Measurements from ENCODE around the gene HAO2.

The HAO2 gene

GRCh38 chr1:119396982-119397381 lies 28.4 kb downstream of the HAO2 start:
- no peaks in the 10 kb centered on the region for H3K9me3 ChIP-seq (replicated peaks in 1 of 2; ENCODE audit: control insufficient read depth in 2 of 2, insufficient read depth in 1 of 2, low read depth in 1 of 2, low read length in 2 of 2)
- H3K4me3 ChIP-seq (ENCODE audit: low read length in 2 of 2): no peak overlapping the region
- H3K4me2 ChIP-seq (ENCODE audit: insufficient read depth, low read length, poor library complexity, severe bottlenecking): no peak overlapping the region
- no peaks in the 10 kb centered on the region for H3K27me3 ChIP-seq (ENCODE audit: control insufficient read depth in 3 of 3, insufficient read depth in 3 of 3, low read depth in 1 of 3, low read length in 3 of 3)
- H2BK15ac ChIP-seq (ENCODE audit: low read length): no peak overlapping the region
- H2BK12ac ChIP-seq (ENCODE audit: low read length): no peak overlapping the region
- H3K18ac ChIP-seq (ENCODE audit: low read length): no peak overlapping the region
- no peak overlapping the region for H3K27ac ChIP-seq (replicated peaks; ENCODE audit: low read length)
- no peaks in the 10 kb centered on the region for H3K79me1 ChIP-seq (ENCODE audit: low read depth, low read length)
- no peak overlapping the region for H2AK5ac ChIP-seq (ENCODE audit: low read depth, low read length)
- no peak overlapping the region for H3K9ac ChIP-seq (ENCODE audit: low read depth, low read length, poor library complexity)
- no peaks in the 10 kb centered on the region for H3K4me1 ChIP-seq (ENCODE audit: control insufficient read depth in 2 of 2, insufficient read depth in 1 of 2, low read depth in 1 of 2, low read length in 2 of 2)
- H3K23ac ChIP-seq (ENCODE audit: low read depth, low read length, poor library complexity): no peak overlapping the region
- H3K36me3 ChIP-seq (replicated peaks in 1 of 2; ENCODE audit: control insufficient read depth in 2 of 2, insufficient read depth in 2 of 2, low read length in 2 of 2): no peaks in the 10 kb centered on the region
- DNase-seq (ENCODE audit: low spot score): no peak
- no peak overlapping the region for H2BK120ac ChIP-seq (ENCODE audit: low read depth, low read length)
- no peak overlapping the region for H2BK5ac ChIP-seq (ENCODE audit: low read length)
- no peak overlapping the region for H3K4ac ChIP-seq (ENCODE audit: low read length)
- H4K91ac ChIP-seq (ENCODE audit: low read depth, low read length, poor library complexity): no peak overlapping the region
- H2AFZ ChIP-seq (ENCODE audit: low read length): no peak overlapping the region
- H4K8ac ChIP-seq (ENCODE audit: low read depth, low read length): no peak overlapping the region
- H3K14ac ChIP-seq (ENCODE audit: low read length): no peak overlapping the region

- H3K9ac ChIP-seq (ENCODE audit: low read depth, low read length, poor library complexity): no peak overlapping the region
- H3K27ac ChIP-seq (replicated peaks; ENCODE audit: low read length): no peak overlapping the region
- DNase-seq (ENCODE audit: low spot score): no peak
- H2BK15ac ChIP-seq (ENCODE audit: low read length): no peak overlapping the region
- H2BK120ac ChIP-seq (ENCODE audit: low read depth, low read length): no peak overlapping the region
- no peak overlapping the region for H3K4ac ChIP-seq (ENCODE audit: low read length)
- no peak overlapping the region for H2AK5ac ChIP-seq (ENCODE audit: low read depth, low read length)
- no peak overlapping the region for H3K23ac ChIP-seq (ENCODE audit: low read depth, low read length, poor library complexity)
- no peak overlapping the region for H2AFZ ChIP-seq (ENCODE audit: low read length)
- no peak overlapping the region for H2BK12ac ChIP-seq (ENCODE audit: low read length)
- H3K79me1 ChIP-seq (ENCODE audit: low read depth, low read length): no peaks in the 10 kb centered on the region
- H3K14ac ChIP-seq (ENCODE audit: low read length): no peak overlapping the region
- WGBS, 2 donors (ENCODE audit: extremely low coverage in 2 of 2, insufficient read length in 2 of 2, insufficient replicate concordance in 1 of 2): no CpG with 5 or more reads among the region's 3 CpGs
- H4K91ac ChIP-seq (ENCODE audit: low read depth, low read length, poor library complexity): no peak overlapping the region
- no peak overlapping the region for H3K18ac ChIP-seq (ENCODE audit: low read length)
- no peak overlapping the region for H2BK5ac ChIP-seq (ENCODE audit: low read length)
- no peaks in the 10 kb centered on the region for H3K4me1 ChIP-seq (ENCODE audit: control insufficient read depth in 2 of 2, insufficient read depth in 1 of 2, low read depth in 1 of 2, low read length in 2 of 2)
- no peaks in the 10 kb centered on the region for H3K27me3 ChIP-seq (ENCODE audit: control insufficient read depth in 3 of 3, insufficient read depth in 3 of 3, low read depth in 1 of 3, low read length in 3 of 3)
- H3K36me3 ChIP-seq (replicated peaks in 1 of 2; ENCODE audit: control insufficient read depth in 2 of 2, insufficient read depth in 2 of 2, low read length in 2 of 2): no peaks in the 10 kb centered on the region
- no peak overlapping the region for H4K8ac ChIP-seq (ENCODE audit: low read depth, low read length)
- no peaks in the 10 kb centered on the region for H3K9me3 ChIP-seq (replicated peaks in 1 of 2; ENCODE audit: control insufficient read depth in 2 of 2, insufficient read depth in 1 of 2, low read depth in 1 of 2, low read length in 2 of 2)
- no peak overlapping the region for H3K4me3 ChIP-seq (ENCODE audit: low read length in 2 of 2)
- no peak overlapping the region for H3K4me2 ChIP-seq (ENCODE audit: insufficient read depth, low read length, poor library complexity, severe bottlenecking)
These were observed 29.4 kb downstream of the HAO2 start for GRCh38 chr1:119397986-119398385.

DNA sequence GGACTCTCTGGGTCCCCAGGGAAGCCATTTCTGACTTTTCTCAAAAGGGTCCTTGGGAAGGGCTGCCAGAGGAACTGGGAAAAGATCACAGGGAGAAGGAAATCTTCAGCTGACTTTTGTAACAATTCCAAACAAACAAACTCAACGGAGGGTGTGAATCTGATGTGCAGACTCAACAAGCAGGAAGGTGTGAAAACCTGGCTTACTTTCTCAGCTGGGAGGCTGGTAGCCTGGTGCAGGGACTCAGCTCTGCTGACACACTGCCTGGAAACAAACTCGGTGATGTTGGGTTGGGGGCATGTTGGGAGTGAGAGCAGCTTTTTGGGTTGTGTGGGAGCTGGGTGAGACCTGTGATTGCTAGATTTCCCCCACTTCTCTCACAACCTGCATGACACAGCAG lies 36.2 kb downstream of the HAO2 start:
- no peak overlapping the region for H2BK12ac ChIP-seq (ENCODE audit: low read length)
- H4K91ac ChIP-seq (ENCODE audit: low read depth, low read length, poor library complexity): no peak overlapping the region
- H3K27me3 ChIP-seq (ENCODE audit: control insufficient read depth in 3 of 3, insufficient read depth in 3 of 3, low read depth in 1 of 3, low read length in 3 of 3): no peaks in the 10 kb centered on the region
- H3K14ac ChIP-seq (ENCODE audit: low read length): no peak overlapping the region
- no peak overlapping the region for H3K9ac ChIP-seq (ENCODE audit: low read depth, low read length, poor library complexity)
- H2AFZ ChIP-seq (ENCODE audit: low read length): no peak overlapping the region
- peaks cover 0 to 2% of the 10 kb centered on the region in 2 donors for H3K9me3 ChIP-seq (replicated peaks in 1 of 2; ENCODE audit: control insufficient read depth in 2 of 2, insufficient read depth in 1 of 2, low read depth in 1 of 2, low read length in 2 of 2)
- H3K4ac ChIP-seq (ENCODE audit: low read length): no peak overlapping the region
- DNase-seq (ENCODE audit: low spot score): no peak
- H4K8ac ChIP-seq (ENCODE audit: low read depth, low read length): no peak overlapping the region
- H2BK15ac ChIP-seq (ENCODE audit: low read length): no peak overlapping the region
- no peaks in the 10 kb centered on the region for H3K36me3 ChIP-seq (replicated peaks in 1 of 2; ENCODE audit: control insufficient read depth in 2 of 2, insufficient read depth in 2 of 2, low read length in 2 of 2)
- H3K4me2 ChIP-seq (ENCODE audit: insufficient read depth, low read length, poor library complexity, severe bottlenecking): no peak overlapping the region
- H2AK5ac ChIP-seq (ENCODE audit: low read depth, low read length): no peak overlapping the region
- no peak overlapping the region for H2BK5ac ChIP-seq (ENCODE audit: low read length)
- no CpG with 5 or more reads among the region's 2 CpGs for WGBS, 2 donors (ENCODE audit: extremely low coverage in 2 of 2, insufficient read length in 2 of 2, insufficient replicate concordance in 1 of 2)
- H2BK120ac ChIP-seq (ENCODE audit: low read depth, low read length): no peak overlapping the region
- no peaks in the 10 kb centered on the region for H3K79me1 ChIP-seq (ENCODE audit: low read depth, low read length)
- no peak overlapping the region for H3K23ac ChIP-seq (ENCODE audit: low read depth, low read length, poor library complexity)
- H3K4me1 ChIP-seq (ENCODE audit: control insufficient read depth in 2 of 2, insufficient read depth in 1 of 2, low read depth in 1 of 2, low read length in 2 of 2): no peaks in the 10 kb centered on the region
- no peak overlapping the region for H3K18ac ChIP-seq (ENCODE audit: low read length)
- H3K4me3 ChIP-seq (ENCODE audit: low read length in 2 of 2): no peak overlapping the region
- H3K27ac ChIP-seq (replicated peaks; ENCODE audit: low read length): no peak overlapping the region

GRCh38 chr1:119409731-119410130 lies 41.1 kb downstream of the HAO2 start:
- H3K79me1 ChIP-seq (ENCODE audit: low read depth, low read length): no peaks in the 10 kb centered on the region
- H3K23ac ChIP-seq (ENCODE audit: low read depth, low read length, poor library complexity): no peak overlapping the region
- no peak overlapping the region for H4K91ac ChIP-seq (ENCODE audit: low read depth, low read length, poor library complexity)
- no peak overlapping the region for H3K9ac ChIP-seq (ENCODE audit: low read depth, low read length, poor library complexity)
- no peak overlapping the region for H3K18ac ChIP-seq (ENCODE audit: low read length)
- H3K27me3 ChIP-seq (ENCODE audit: control insufficient read depth in 3 of 3, insufficient read depth in 3 of 3, low read depth in 1 of 3, low read length in 3 of 3): no peaks in the 10 kb centered on the region
- H3K4ac ChIP-seq (ENCODE audit: low read length): no peak overlapping the region
- no peak overlapping the region for H2AFZ ChIP-seq (ENCODE audit: low read length)
- H3K27ac ChIP-seq (replicated peaks; ENCODE audit: low read length): no peak overlapping the region
- no peak for DNase-seq (ENCODE audit: low spot score)
- no peak overlapping the region for H3K4me3 ChIP-seq (ENCODE audit: low read length in 2 of 2)
- no peak overlapping the region for H4K8ac ChIP-seq (ENCODE audit: low read depth, low read length)
- no peak overlapping the region for H2BK120ac ChIP-seq (ENCODE audit: low read depth, low read length)
- H2AK5ac ChIP-seq (ENCODE audit: low read depth, low read length): no peak overlapping the region
- H3K4me1 ChIP-seq (ENCODE audit: control insufficient read depth in 2 of 2, insufficient read depth in 1 of 2, low read depth in 1 of 2, low read length in 2 of 2): no peaks in the 10 kb centered on the region
- no peak overlapping the region for H2BK5ac ChIP-seq (ENCODE audit: low read length)
- peaks cover 0 to 2% of the 10 kb centered on the region in 2 donors for H3K9me3 ChIP-seq (replicated peaks in 1 of 2; ENCODE audit: control insufficient read depth in 2 of 2, insufficient read depth in 1 of 2, low read depth in 1 of 2, low read length in 2 of 2)
- H2BK12ac ChIP-seq (ENCODE audit: low read length): no peak overlapping the region
- H2BK15ac ChIP-seq (ENCODE audit: low read length): no peak overlapping the region
- H3K36me3 ChIP-seq (replicated peaks in 1 of 2; ENCODE audit: control insufficient read depth in 2 of 2, insufficient read depth in 2 of 2, low read length in 2 of 2): no peaks in the 10 kb centered on the region
- no peak overlapping the region for H3K14ac ChIP-seq (ENCODE audit: low read length)
- no peak overlapping the region for H3K4me2 ChIP-seq (ENCODE audit: insufficient read depth, low read length, poor library complexity, severe bottlenecking)

All from neuronal stem cell (in vitro differentiated cells).